DND-41 (cell line): Measurements from ENCODE around the gene SMIM29.

Source experiments
- EZH2 ChIP-seq: IDR thresholded peaks from 3 replicates; pipeline ENCODE4 v1.6.1; 2012; ENCODE audit warnings: borderline replicate concordance, low read depth, mild to moderate bottlenecking, moderate library complexity, low read length, inconsistent platforms; ENCODE audit not compliant: severe bottlenecking
- TF ChIP-seq, protein P1 (sequence below): IDR thresholded peaks from 2 replicates; pipeline ENCODE4 v1.5.1; 2012; ENCODE audit warnings: borderline replicate concordance, low read length, moderate library complexity, mild to moderate bottlenecking; ENCODE audit not compliant: poor library complexity, severe bottlenecking; ENCODE audit errors: extremely low read depth

DNA sequence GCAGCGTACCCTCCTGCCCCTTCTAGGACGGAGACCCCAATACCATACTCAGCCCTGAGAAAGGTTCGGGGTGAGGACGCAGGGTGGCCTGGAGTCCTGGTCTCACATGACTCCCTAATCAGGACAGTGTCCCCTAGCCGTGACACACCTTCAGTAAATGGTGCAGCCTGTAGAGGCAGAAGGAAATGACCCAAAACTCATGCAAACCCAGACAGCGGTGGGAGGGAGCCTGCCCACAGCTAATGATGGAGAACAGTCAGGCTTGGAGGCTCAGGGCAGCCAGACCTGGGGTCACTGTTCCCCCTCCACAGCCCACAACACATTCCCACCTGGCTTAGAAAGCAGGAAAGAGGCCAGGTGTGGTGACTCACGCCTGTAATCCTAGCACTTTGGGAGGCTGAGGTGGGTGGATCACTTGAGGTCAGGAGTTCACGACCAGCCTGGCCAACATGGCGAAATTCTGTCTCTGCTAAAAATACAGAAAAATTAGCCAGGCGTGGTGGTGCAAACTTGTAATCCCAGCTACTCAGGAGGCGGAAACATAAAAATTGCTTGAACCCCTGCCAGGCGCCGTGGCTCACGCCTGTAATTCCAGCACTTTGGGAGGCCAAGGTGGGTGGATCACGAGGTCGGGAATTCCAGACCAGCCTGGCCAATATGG lies 20.9 kb downstream of the SMIM29 start:
- TF ChIP-seq, protein P1, sequence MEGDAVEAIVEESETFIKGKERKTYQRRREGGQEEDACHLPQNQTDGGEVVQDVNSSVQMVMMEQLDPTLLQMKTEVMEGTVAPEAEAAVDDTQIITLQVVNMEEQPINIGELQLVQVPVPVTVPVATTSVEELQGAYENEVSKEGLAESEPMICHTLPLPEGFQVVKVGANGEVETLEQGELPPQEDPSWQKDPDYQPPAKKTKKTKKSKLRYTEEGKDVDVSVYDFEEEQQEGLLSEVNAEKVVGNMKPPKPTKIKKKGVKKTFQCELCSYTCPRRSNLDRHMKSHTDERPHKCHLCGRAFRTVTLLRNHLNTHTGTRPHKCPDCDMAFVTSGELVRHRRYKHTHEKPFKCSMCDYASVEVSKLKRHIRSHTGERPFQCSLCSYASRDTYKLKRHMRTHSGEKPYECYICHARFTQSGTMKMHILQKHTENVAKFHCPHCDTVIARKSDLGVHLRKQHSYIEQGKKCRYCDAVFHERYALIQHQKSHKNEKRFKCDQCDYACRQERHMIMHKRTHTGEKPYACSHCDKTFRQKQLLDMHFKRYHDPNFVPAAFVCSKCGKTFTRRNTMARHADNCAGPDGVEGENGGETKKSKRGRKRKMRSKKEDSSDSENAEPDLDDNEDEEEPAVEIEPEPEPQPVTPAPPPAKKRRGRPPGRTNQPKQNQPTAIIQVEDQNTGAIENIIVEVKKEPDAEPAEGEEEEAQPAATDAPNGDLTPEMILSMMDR: no peak
- no peak for TF ChIP-seq EZH2
